Measurements from ENCODE around the gene TTC33.
"Not testable (repeated sequence)": the region's sequence is repeated elsewhere in the genome, so short reads cannot be mapped to it uniquely, and the experiment has no call there.

Gene TTC33

GRCh38 chr5:40575921-40576320 is 179.8 kb downstream of the TTC33 start:
- in situ Hi-C loops (cut with MboI; ENCODE audit: low sequenced_read_pairs): no loop called here

- in situ Hi-C loops (cut with MboI; ENCODE audit: low sequenced_read_pairs): no loop called here
Measured at GRCh38 chr5:40575411-40575810, 180.3 kb downstream of the TTC33 start.

GRCh38 chr5:40572937-40573336 is 182.8 kb downstream of the TTC33 start:
- in situ Hi-C loops (cut with MboI; ENCODE audit: low sequenced_read_pairs): no loop called here

GRCh38 chr5:40572391-40572790 is 183.4 kb downstream of the TTC33 start:
- in situ Hi-C loops (cut with MboI; ENCODE audit: low sequenced_read_pairs): no loop called here

GRCh38 chr5:40571729-40572128 is 184.0 kb downstream of the TTC33 start:
- in situ Hi-C loops (cut with MboI; ENCODE audit: low sequenced_read_pairs): no loop called here

- in situ Hi-C loops (cut with MboI; ENCODE audit: low sequenced_read_pairs): no loop called here
Measured at GRCh38 chr5:40570408-40571129, 185.2 kb downstream of the TTC33 start.

- in situ Hi-C loops (cut with MboI; ENCODE audit: low sequenced_read_pairs): no loop called here
Measured at GRCh38 chr5:40569546-40570270, 186.1 kb downstream of the TTC33 start.

- in situ Hi-C loops (cut with MboI; ENCODE audit: low sequenced_read_pairs): no loop called here
Measured at GRCh38 chr5:40568548-40568947, 187.2 kb downstream of the TTC33 start.

- in situ Hi-C loops (cut with MboI; ENCODE audit: low sequenced_read_pairs): not testable (repeated sequence)
Measured at GRCh38 chr5:40563173-40563572, 192.6 kb downstream of the TTC33 start.

- in situ Hi-C loops (cut with MboI; ENCODE audit: low sequenced_read_pairs): no loop called here
Measured at GRCh38 chr5:40560474-40561110, 195.2 kb downstream of the TTC33 start.

GRCh38 chr5:40559306-40559705 is 196.5 kb downstream of the TTC33 start:
- in situ Hi-C loops (cut with MboI; ENCODE audit: low sequenced_read_pairs): no loop called here

- in situ Hi-C loops (cut with MboI; ENCODE audit: low sequenced_read_pairs): no loop called here
Measured at GRCh38 chr5:40557501-40557900, 198.3 kb downstream of the TTC33 start.

GRCh38 chr5:40556811-40557210 is 198.9 kb downstream of the TTC33 start:
- in situ Hi-C loops (cut with MboI; ENCODE audit: low sequenced_read_pairs): no loop called here

- in situ Hi-C loops (cut with MboI; ENCODE audit: low sequenced_read_pairs): no loop called here
Measured at GRCh38 chr5:40555886-40556285, 199.9 kb downstream of the TTC33 start.

GRCh38 chr5:40554813-40555212 is 200.9 kb downstream of the TTC33 start:
- in situ Hi-C loops (cut with MboI; ENCODE audit: low sequenced_read_pairs): no loop called here

GRCh38 chr5:40554054-40554453 is 201.7 kb downstream of the TTC33 start:
- in situ Hi-C loops (cut with MboI; ENCODE audit: low sequenced_read_pairs): no loop called here

GRCh38 chr5:40552981-40553380 is 202.8 kb downstream of the TTC33 start:
- in situ Hi-C loops (cut with MboI; ENCODE audit: low sequenced_read_pairs): no loop called here

- in situ Hi-C loops (cut with MboI; ENCODE audit: low sequenced_read_pairs): no loop called here
Measured at GRCh38 chr5:40551496-40552491, 204.0 kb downstream of the TTC33 start.

GRCh38 chr5:40550481-40550880 is 205.3 kb downstream of the TTC33 start:
- in situ Hi-C loops (cut with MboI; ENCODE audit: low sequenced_read_pairs): no loop called here

- in situ Hi-C loops (cut with MboI; ENCODE audit: low sequenced_read_pairs): no loop called here
Measured at GRCh38 chr5:40549616-40550015, 206.1 kb downstream of the TTC33 start.
